NT2/D1 (cell line): ENCODE results near the gene HOXA5.

ENCODE experiments used
- SUZ12 ChIP-seq: IDR thresholded peaks from 2 replicates; pipeline ENCODE4 v1.6.1; 2011; ENCODE audit not compliant: insufficient read length, insufficient read depth; ENCODE audit errors: extremely low read depth
- YY1 ChIP-seq: IDR thresholded peaks from 2 replicates; pipeline ENCODE4 v1.6.1; 2011; ENCODE audit not compliant: insufficient read length, insufficient read depth
- ZNF274 ChIP-seq: IDR thresholded peaks from 2 replicates; pipeline ENCODE4 v1.6.1; 2011; ENCODE audit warnings: mild to moderate bottlenecking, low read depth, low read length

GRCh38 chr7:27183682-27184336 is 40.3 kb upstream of the HOXA5 start:
- TF ChIP-seq ZNF274 (no peak), YY1 (no peak), SUZ12 (peak; percentile 78)
